CD14-positive monocyte (primary cell): Measurements from ENCODE around the gene ZNF221. TPM values are rescaled to one million over a fixed set of nuclear protein-coding genes. Genes with fewer than 3 reads are reported as not detected.

Experiments
- DNase-seq, 3 donors: peaks; one replicate each; pipeline ENCODE4 v3.0.0-alpha.2; 2011 to 2022
- H2AFZ ChIP-seq: 2 replicates; pipeline ENCODE4 v1.6.0; 2012; ENCODE audit warnings: mild to moderate bottlenecking, low read depth, low read length, inconsistent platforms; ENCODE audit not compliant: insufficient read depth, poor library complexity, severe bottlenecking
- H3K27ac ChIP-seq, 2 donors: 1 replicate in 1 of 2; 2 replicates in 1 of 2; pipeline ENCODE4 v1.5.1; 2012 to 2013; ENCODE audit warnings: low read length in 2 of 2, control low read depth in 1 of 2, inconsistent platforms in 1 of 2, low read depth in 1 of 2, mild to moderate bottlenecking in 1 of 2
- H3K27me3 ChIP-seq, 2 donors: one replicate each; pipeline versions ENCODE4 v1.6.0 to v1.6.1; 2011 to 2013; ENCODE audit warnings: low read length in 2 of 2; ENCODE audit not compliant: control insufficient read depth in 2 of 2, insufficient read depth in 2 of 2
- H3K36me3 ChIP-seq, 2 donors: replicated peaks in 1 of 2; 1 replicate in 1 of 2; 2 replicates in 1 of 2; pipeline versions ENCODE4 v1.5.1 to v1.6.1; 2012 to 2013; ENCODE audit warnings: low read length in 2 of 2, control low read depth in 1 of 2, inconsistent platforms in 1 of 2, mild to moderate bottlenecking in 1 of 2; ENCODE audit not compliant: insufficient read depth in 2 of 2, control insufficient read depth in 1 of 2
- H3K4me1 ChIP-seq, 2 donors: 1 replicate in 1 of 2; 2 replicates in 1 of 2; pipeline versions ENCODE4 v1.5.1 to v1.6.1; 2012 to 2013; ENCODE audit warnings: low read length in 2 of 2, control low read depth in 1 of 2, inconsistent platforms in 1 of 2, mild to moderate bottlenecking in 1 of 2, moderate library complexity in 1 of 2; ENCODE audit not compliant: insufficient read depth in 2 of 2, control insufficient read depth in 1 of 2
- H3K4me2 ChIP-seq: replicated peaks from 2 replicates; pipeline ENCODE3; 2012; ENCODE audit warnings: low read length, moderate library complexity, mild to moderate bottlenecking; ENCODE audit not compliant: poor library complexity, severe bottlenecking; ENCODE audit errors: extremely low read depth
- H3K4me3 ChIP-seq, 3 experiments: fragments of 200-600 bp in 1 of 3; sonication (generic) in 1 of 3; replicated peaks in 1 of 3; 1 replicate in 2 of 3; 2 replicates in 1 of 3; pipeline ENCODE4 v1.5.1; 2011 to 2013; ENCODE audit warnings: low read length in 3 of 3, mild to moderate bottlenecking in 3 of 3, control low read depth in 2 of 3, low read depth in 2 of 3, inconsistent platforms in 1 of 3, moderate library complexity in 1 of 3
- H3K79me2 ChIP-seq: 2 replicates; pipeline ENCODE4 v1.6.0; 2012; ENCODE audit warnings: mild to moderate bottlenecking, control low read depth, inconsistent platforms, low read length, moderate library complexity; ENCODE audit not compliant: insufficient read depth
- H3K9ac ChIP-seq: 2 replicates; pipeline ENCODE4 v1.6.0; 2017; ENCODE audit warnings: low read length, mild to moderate bottlenecking; ENCODE audit not compliant: insufficient read depth, poor library complexity, severe bottlenecking
- H3K9me3 ChIP-seq, 2 donors: replicated peaks in 1 of 2; 1 replicate in 1 of 2; 2 replicates in 1 of 2; pipeline versions ENCODE4 v1.5.1 to v1.6.1; 2012 to 2013; ENCODE audit warnings: low read length in 2 of 2, control low read depth in 1 of 2; ENCODE audit not compliant: control insufficient read depth in 1 of 2, insufficient read depth in 1 of 2
- H4K20me1 ChIP-seq: 2 replicates; pipeline ENCODE4 v1.6.0; 2012; ENCODE audit warnings: mild to moderate bottlenecking, low read length, control low read depth, moderate library complexity; ENCODE audit not compliant: insufficient read depth
- H3K27ac Mint-ChIP-seq, 7 donors: one replicate each; pipeline ENCODE4 v1.8.0; 2020; ENCODE audit warnings: mild to moderate bottlenecking in 7 of 7, mixed read lengths in 7 of 7, moderate library complexity in 6 of 7, inconsistent platforms in 2 of 7
- H3K27me3 Mint-ChIP-seq, 3 donors: one replicate each; pipeline ENCODE4 v1.8.0; 2021 to 2022; ENCODE audit warnings: low read depth in 3 of 3, mild to moderate bottlenecking in 3 of 3, mixed read lengths in 3 of 3, moderate library complexity in 3 of 3, inconsistent platforms in 1 of 3
- H3K36me3 Mint-ChIP-seq, 2 donors: one replicate each; pipeline ENCODE4 v1.8.0; 2020; ENCODE audit warnings: mixed read lengths in 2 of 2, inconsistent platforms in 1 of 2, mild to moderate bottlenecking in 1 of 2
- H3K4me1 Mint-ChIP-seq: one replicate; pipeline ENCODE4 v1.8.0; 2020; ENCODE audit warnings: mild to moderate bottlenecking, mixed read lengths
- H3K4me3 Mint-ChIP-seq, 2 donors: one replicate each; pipeline ENCODE4 v1.8.0; 2020; ENCODE audit warnings: mild to moderate bottlenecking in 2 of 2, mixed read lengths in 2 of 2, moderate library complexity in 1 of 2
- H3K9me3 Mint-ChIP-seq, 7 donors: one replicate each; pipeline ENCODE4 v1.8.0; 2020 to 2022; ENCODE audit warnings: mixed read lengths in 7 of 7, mild to moderate bottlenecking in 6 of 7, moderate library complexity in 6 of 7, inconsistent platforms in 2 of 7
- CTCF ChIP-seq: fragments of 200-600 bp; IDR thresholded peaks from one replicate; pipeline ENCODE4 v1.8.0; 2022; ENCODE audit warnings: antibody characterized with exemption, mild to moderate bottlenecking
- WGBS: methylation state at CpG from one replicate; pipeline ENCODE4 v1.1.5; 2013; ENCODE audit warnings: missing lambda C conversion rate; ENCODE audit not compliant: insufficient coverage; 5-methylcytosine and 5-hydroxymethylcytosine counted together
- intact Hi-C, 2 donors: fragments of 100-400 bp; cut with micrococcal nuclease; formaldehyde crosslinking; loops; one replicate each; pipeline versions ENCODE4 v1.15.0 to v1.15.1; 2023
- polyA plus RNA-seq, 3 donors: library from polyadenylated mRNA; depleted of rRNA in 1 of 3; unstranded in 2 of 3; stranded (reverse) in 1 of 3; fragments of 300-500 nt in 2 of 3; fragments of >200 nt in 1 of 3; fragmentation: Illumina TruSeq in 2 of 3; gene quantifications; 1 replicate in 2 of 3; 2 replicates in 1 of 3; pipeline ENCODE4 v1.2.3, GENCODE V29; 2012 to 2021

ZNF221 gene
- polyA plus RNA-seq, 3 donors: 0.13 to 0.29 TPM; not detected in 1

GRCh38 chr19:43901395-43902390, 49.3 kb upstream of the ZNF221 start:
- Mint-ChIP-seq H3K27me3 (peaks cover 0 to 2% (median 1%) of the 10 kb centered on the region in 3 donors), H3K4me1 (peaks cover 16% of the 10 kb centered on the region), H3K9me3 (peaks cover 50 to 90% (median 70%) of the 10 kb centered on the region in 7 donors), H3K27ac (peak overlapping the region in 6 of 7 donors; percentile 44 to 85 (median 78)), H3K4me3 (peak overlapping the region; percentile 90 to 97), H3K36me3 (peaks cover 6 to 22% of the 10 kb centered on the region in 2 donors)
- 17% methylated on average over 38 of the region's 39 CpGs for WGBS
- peak; percentile 51 to 72 (median 69) for DNase-seq
- no peaks in the 10 kb centered on the region for H4K20me1 ChIP-seq
- peak overlapping the region; percentile 100 for H2AFZ ChIP-seq
- peak overlapping the region; percentile 81 for H3K4me2 ChIP-seq
- no peaks in the 10 kb centered on the region for H3K79me2 ChIP-seq
- H3K27me3 ChIP-seq: no peaks in the 10 kb centered on the region
- peak overlapping the region; percentile 50 for H3K9ac ChIP-seq
- H3K27ac ChIP-seq: peak overlapping the region in 1 of 2 donors; percentile 57
- peak overlapping the region; percentile 47 to 85 (median 82) for H3K4me3 ChIP-seq
- H3K36me3 ChIP-seq: no peaks in the 10 kb centered on the region
- H3K9me3 ChIP-seq: peaks cover 43 to 81% of the 10 kb centered on the region in 2 donors
- H3K4me1 ChIP-seq: peaks cover 12 to 13% of the 10 kb centered on the region in 2 donors
- TF ChIP-seq CTCF: no peak
- intact Hi-C loops: loop anchor here in 1 of 2 donors (5.0 kb wide), 2 partner anchors 36 to 51 kb away; partner anchors contain the start of genes ZNF221 and ZNF45

- TF ChIP-seq CTCF: no peak
- no peaks in the 10 kb centered on the region for H3K27me3 ChIP-seq
- H3K27ac ChIP-seq: no peak overlapping the region
- H3K4me1 ChIP-seq: peaks cover 12 to 13% of the 10 kb centered on the region in 2 donors
- DNase-seq: no peak
- H3K9ac ChIP-seq: no peak overlapping the region
- H4K20me1 ChIP-seq: no peaks in the 10 kb centered on the region
- H3K79me2 ChIP-seq: no peaks in the 10 kb centered on the region
- H3K4me2 ChIP-seq: peak overlapping the region; percentile 81
- H3K9me3 ChIP-seq: peaks cover 41 to 82% of the 10 kb centered on the region in 2 donors
- no peaks in the 10 kb centered on the region for H3K36me3 ChIP-seq
- Mint-ChIP-seq H3K27me3 (peaks cover 0 to 2% (median 1%) of the 10 kb centered on the region in 3 donors), H3K27ac (no peak overlapping the region), H3K4me3 (peak overlapping the region; percentile 90 to 97), H3K4me1 (peaks cover 16% of the 10 kb centered on the region), H3K9me3 (peaks cover 51 to 92% (median 71%) of the 10 kb centered on the region in 7 donors), H3K36me3 (peaks cover 6 to 22% of the 10 kb centered on the region in 2 donors)
- WGBS: no CpG with 5 or more reads among the region's 4 CpGs
- H3K4me3 ChIP-seq: peak overlapping the region in 1 of 3 experiments; percentile 85
- peak overlapping the region; percentile 100 for H2AFZ ChIP-seq
- intact Hi-C loops: loop anchor here in 1 of 2 donors (5.0 kb wide), 2 partner anchors 35 to 50 kb away; partner anchors contain the start of genes ZNF221 and ZNF45
Measured at GRCh38 chr19:43902399-43902798, 48.6 kb upstream of the ZNF221 start.
